ENCODE results near the gene C6. TPM values are rescaled to one million over a fixed set of nuclear protein-coding genes. Genes with fewer than 3 reads are reported as not detected.

The C6 gene
- total RNA-seq, 1 experiment from 2014 or later: 0.37 TPM

GRCh38 chr5:41240390-41240789 lies 27.1 kb upstream of the C6 start:
- no peaks in the 10 kb centered on the region for H3K9me2 ChIP-seq (ENCODE audit: insufficient read depth)
- ChIA-PET POLR2A (no interaction called here), RAD21 (ENCODE audit: low non-redundant PET in 1 of 2, low total read pairs in 2 of 2, uncharacterized antibody in 2 of 2, unreplicated experiment in 2 of 2) (no interaction called here), CTCF (no interaction called here)
- no peaks in the 10 kb centered on the region for H3K9me3 ChIP-seq (ENCODE audit: control insufficient read depth in 1 of 2, insufficient read depth in 1 of 2, low read depth in 1 of 2, low read length in 2 of 2)
- H3K79me2 ChIP-seq (ENCODE audit: insufficient read depth, low read length): no peaks in the 10 kb centered on the region
- H3K4me1 ChIP-seq (ENCODE audit: control insufficient read depth in 1 of 2, insufficient read depth in 2 of 2, low read length in 2 of 2): no peaks in the 10 kb centered on the region
- intact Hi-C loops (cut with micrococcal nuclease): no loop called here
- H4K20me1 ChIP-seq (ENCODE audit: insufficient read depth): no peaks in the 10 kb centered on the region
- H2AFZ ChIP-seq (ENCODE audit: low read depth, low read length, poor library complexity, severe bottlenecking): no peak overlapping the region
- no peak overlapping the region for H3K27ac ChIP-seq (ENCODE audit: low read depth, low read length)
- H3K9ac ChIP-seq (ENCODE audit: low read length): no peak overlapping the region
- BruUV-seq (replicated peaks): no TSS peak
- no peak overlapping the region for H3K4me3 ChIP-seq (replicated peaks in 1 of 2; ENCODE audit: low read depth in 1 of 2, low read length in 2 of 2)
- H3K4me2 ChIP-seq (ENCODE audit: low read length): no peak overlapping the region
- no peak for ATAC-seq
- TF ChIP-seq CBX3 (IDR thresholded peaks at IDR 0.05; ENCODE audit: low read depth) (no peak), YY1 (IDR thresholded peaks at IDR 0.05; ENCODE audit: extremely low read depth, insufficient replicate concordance, low read depth, low read length) (no peak), ZNF274 (IDR thresholded peaks at IDR 0.05; ENCODE audit: low read depth, low read length) (no peak), RAD21 (IDR thresholded peaks at IDR 0.05; ENCODE audit: low read depth) (no peak), EZH2 (IDR thresholded peaks at IDR 0.05) (no peak), POLR2AphosphoS5 (IDR thresholded peaks at IDR 0.05; ENCODE audit: low read depth, low read length) (no peak), SP1 (IDR thresholded peaks at IDR 0.05; ENCODE audit: low read depth) (no peak), EGR1 (IDR thresholded peaks at IDR 0.05; ENCODE audit: low read depth) (no peak), ZFX (IDR thresholded peaks at IDR 0.05) (no peak), MAX (IDR thresholded peaks at IDR 0.05) (no peak), TCF7L2 (IDR thresholded peaks at IDR 0.05; ENCODE audit: borderline replicate concordance, extremely low read depth, insufficient read depth, insufficient read length) (no peak), CTCF (IDR thresholded peaks at IDR 0.05 in 2 of 3, conservative IDR thresholded peaks at IDR 0.05 in 1 of 3; ENCODE audit: borderline replicate concordance in 1 of 3, insufficient read depth in 1 of 3, low read depth in 2 of 3, low read length in 2 of 3) (no peak), ELF1 (IDR thresholded peaks at IDR 0.05; ENCODE audit: borderline replicate concordance, low read depth) (no peak), JUND (IDR thresholded peaks at IDR 0.05) (no peak), POLR2A (IDR thresholded peaks at IDR 0.05; ENCODE audit: borderline replicate concordance, extremely low read depth, insufficient read depth, insufficient read length) (no peak), EZH2phosphoT487 (IDR thresholded peaks at IDR 0.05; ENCODE audit: borderline replicate concordance) (no peak), FOSL1 (IDR thresholded peaks at IDR 0.05; ENCODE audit: low read depth) (no peak)
- H3K27me3 ChIP-seq (ENCODE audit: insufficient read depth, low read length): no peaks in the 10 kb centered on the region
- no peaks in the 10 kb centered on the region for H3K36me3 ChIP-seq (ENCODE audit: control insufficient read depth in 1 of 2, insufficient read depth in 2 of 2, low read length in 2 of 2)
- no peak for DNase-seq (ENCODE audit: low read depth, low spot score)

Data from HCT116 (cell line).